GM19035 (cell line): ENCODE data around the gene IGSF1.

Source experiments
- ATAC-seq: cut with Tn5 transposase; IDR thresholded peaks from one replicate; pipeline ENCODE4 v1.9.1; 2021; ENCODE audit not compliant: unreplicated experiment

Gene IGSF1, protein sequence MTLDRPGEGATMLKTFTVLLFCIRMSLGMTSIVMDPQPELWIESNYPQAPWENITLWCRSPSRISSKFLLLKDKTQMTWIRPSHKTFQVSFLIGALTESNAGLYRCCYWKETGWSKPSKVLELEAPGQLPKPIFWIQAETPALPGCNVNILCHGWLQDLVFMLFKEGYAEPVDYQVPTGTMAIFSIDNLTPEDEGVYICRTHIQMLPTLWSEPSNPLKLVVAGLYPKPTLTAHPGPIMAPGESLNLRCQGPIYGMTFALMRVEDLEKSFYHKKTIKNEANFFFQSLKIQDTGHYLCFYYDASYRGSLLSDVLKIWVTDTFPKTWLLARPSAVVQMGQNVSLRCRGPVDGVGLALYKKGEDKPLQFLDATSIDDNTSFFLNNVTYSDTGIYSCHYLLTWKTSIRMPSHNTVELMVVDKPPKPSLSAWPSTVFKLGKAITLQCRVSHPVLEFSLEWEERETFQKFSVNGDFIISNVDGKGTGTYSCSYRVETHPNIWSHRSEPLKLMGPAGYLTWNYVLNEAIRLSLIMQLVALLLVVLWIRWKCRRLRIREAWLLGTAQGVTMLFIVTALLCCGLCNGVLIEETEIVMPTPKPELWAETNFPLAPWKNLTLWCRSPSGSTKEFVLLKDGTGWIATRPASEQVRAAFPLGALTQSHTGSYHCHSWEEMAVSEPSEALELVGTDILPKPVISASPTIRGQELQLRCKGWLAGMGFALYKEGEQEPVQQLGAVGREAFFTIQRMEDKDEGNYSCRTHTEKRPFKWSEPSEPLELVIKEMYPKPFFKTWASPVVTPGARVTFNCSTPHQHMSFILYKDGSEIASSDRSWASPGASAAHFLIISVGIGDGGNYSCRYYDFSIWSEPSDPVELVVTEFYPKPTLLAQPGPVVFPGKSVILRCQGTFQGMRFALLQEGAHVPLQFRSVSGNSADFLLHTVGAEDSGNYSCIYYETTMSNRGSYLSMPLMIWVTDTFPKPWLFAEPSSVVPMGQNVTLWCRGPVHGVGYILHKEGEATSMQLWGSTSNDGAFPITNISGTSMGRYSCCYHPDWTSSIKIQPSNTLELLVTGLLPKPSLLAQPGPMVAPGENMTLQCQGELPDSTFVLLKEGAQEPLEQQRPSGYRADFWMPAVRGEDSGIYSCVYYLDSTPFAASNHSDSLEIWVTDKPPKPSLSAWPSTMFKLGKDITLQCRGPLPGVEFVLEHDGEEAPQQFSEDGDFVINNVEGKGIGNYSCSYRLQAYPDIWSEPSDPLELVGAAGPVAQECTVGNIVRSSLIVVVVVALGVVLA (N-terminal part only)

DNA sequence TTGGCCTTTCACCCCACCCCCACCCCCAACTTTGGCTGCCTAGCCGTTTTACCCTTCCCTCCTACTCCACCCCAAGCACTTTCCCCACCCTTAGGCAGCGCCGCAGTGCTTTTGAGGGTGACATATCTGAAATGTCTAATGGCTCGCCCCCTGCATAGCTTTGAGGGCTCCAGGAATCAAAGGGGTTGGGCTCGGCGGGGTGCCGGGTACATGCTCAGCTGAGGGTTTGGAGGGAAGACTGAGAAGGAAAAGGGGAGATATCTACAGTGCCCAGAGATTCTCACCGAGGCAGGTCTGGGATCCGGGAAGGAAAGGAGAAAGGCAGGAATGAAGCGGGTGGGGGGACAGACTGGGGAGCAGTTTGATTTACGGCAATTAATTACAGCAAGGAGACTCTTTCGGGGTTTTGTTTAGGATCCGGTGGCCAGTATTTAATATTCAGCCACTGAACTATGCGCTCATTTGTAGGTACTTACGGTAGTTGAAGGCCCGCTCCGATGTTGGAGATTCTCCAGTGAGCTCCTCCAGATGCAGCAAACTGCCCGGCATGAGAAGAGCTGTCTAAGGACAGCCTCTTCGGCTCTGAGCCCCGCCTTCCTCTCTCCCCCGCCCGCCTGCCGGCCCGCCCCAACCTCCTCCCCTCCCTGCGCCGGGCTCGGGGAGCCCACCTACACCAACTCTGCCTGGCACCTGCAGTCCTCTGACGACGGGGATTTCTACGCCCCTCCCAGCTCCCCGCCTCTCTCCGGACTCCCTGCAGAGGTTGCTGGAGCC lies at the start of gene IGSF1:
Gene IGSF1 (minus strand): TSS at position 569 of the 774 bp plus-strand sequence. CDS start 2,632 bp downstream, outside the sequence.
- ATAC-seq, result no peak

- no peak for ATAC-seq
Observed at GRCh38 chrX:131332331-131332730, 43.2 kb upstream of the IGSF1 start.

DNA sequence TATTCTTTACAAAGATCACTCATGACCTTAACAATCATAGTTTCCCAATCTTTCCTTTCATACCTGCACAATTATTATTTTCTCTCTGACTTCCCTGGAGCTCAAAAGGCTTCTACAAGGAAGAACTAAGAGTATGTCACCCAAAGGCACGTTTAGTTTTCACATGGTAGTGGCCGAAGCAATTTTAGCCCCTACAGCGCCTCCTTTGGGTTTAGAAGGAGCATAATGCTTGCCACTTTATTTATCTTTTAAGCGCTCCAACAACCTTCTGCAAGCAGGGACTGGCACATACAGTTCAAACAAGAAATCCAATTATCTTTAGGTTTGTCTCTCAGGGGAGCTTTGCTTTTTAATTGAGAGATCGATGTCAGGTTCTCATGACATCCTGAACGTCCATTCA lies 42.0 kb upstream of the IGSF1 start:
- ATAC-seq, result no peak

- ATAC-seq, result no peak
Observed at GRCh38 chrX:131330735-131331134, 41.6 kb upstream of the IGSF1 start.

GRCh38 chrX:131322651-131323050 lies 33.5 kb upstream of the IGSF1 start:
- ATAC-seq, result no peak

DNA sequence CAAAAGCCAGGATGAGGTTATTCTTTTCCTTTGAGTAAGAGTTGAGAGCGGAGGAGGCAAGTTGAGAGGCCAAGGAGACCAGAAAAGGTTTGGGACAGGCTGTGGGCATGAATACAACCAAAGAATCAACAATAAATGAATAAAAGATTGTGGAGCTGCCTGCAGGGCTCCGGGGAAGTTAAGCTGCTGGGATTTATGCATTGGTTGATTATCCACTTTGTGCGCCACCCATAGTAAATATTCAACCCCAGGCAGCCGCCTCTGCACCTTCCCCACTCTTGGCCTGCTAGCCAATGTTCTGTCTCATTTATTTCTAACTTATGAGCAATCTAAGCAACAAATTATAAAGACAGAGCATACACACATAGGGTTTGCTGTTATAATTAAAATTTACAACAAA lies 28.2 kb upstream of the IGSF1 start:
- no peak for ATAC-seq

DNA sequence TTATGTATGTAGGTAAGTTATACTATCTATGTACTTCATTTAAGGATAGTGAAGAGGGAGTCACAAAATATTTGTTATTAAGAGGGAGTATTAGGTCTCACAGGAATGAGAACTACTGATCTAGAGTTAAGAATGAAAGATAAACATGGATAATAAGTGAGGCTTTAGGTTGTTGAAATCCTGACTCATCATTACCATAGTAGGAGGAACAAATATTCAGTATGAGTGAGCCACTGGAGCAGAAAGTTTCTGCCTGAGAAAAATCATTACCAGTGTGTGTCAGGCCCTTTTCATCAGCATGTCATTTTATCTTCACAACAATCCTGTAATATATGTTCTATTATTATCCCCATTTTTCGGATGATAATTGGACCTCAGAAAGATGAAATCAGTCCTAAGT lies 27.2 kb upstream of the IGSF1 start:
- ATAC-seq, result no peak

DNA sequence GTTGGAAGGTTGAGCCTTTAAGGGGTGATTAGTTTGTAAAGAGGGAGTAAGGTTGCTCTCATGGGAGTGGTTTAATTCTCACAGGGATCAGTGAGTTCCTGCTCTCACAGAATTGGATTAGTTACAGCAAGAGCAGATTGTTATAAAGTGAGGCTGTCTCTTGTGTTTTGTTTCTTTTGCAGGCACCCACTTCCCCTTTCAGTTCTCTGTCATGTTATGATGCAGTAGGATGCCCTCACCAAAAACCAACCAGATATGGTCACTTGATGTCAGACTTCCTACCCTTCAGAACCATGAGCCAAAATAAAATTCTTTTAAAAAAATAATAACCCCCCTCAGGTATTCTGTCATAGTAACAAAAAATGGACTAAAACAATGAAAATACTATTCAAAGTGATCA lies 19.9 kb upstream of the IGSF1 start:
- ATAC-seq, result no peak

- ATAC-seq, result no peak
Observed at GRCh38 chrX:131306601-131307000, 17.5 kb upstream of the IGSF1 start.

GRCh38 chrX:131305926-131306325 lies 16.8 kb upstream of the IGSF1 start:
- ATAC-seq, result no peak

- ATAC-seq, result no peak
Observed at GRCh38 chrX:131302701-131303100, 13.6 kb upstream of the IGSF1 start.

DNA sequence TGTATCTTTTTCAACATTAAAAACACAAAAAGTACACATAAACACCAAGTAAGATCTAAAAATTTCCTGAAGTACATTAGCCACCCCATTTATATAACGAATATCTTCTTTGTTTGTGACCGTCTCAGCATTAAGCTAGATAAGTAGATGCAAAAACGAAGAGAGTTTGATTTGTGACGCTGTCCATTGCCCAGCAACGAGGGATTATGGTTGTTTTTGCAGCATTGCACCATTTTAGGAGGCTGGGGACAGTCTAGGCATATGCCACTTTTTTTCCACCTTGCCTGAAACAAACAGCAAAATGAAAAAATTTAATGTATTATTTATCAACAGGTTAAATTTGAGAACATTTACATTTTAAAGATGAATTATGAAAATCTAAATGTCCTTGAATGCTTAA lies 12.0 kb upstream of the IGSF1 start:
- ATAC-seq, result no peak

DNA sequence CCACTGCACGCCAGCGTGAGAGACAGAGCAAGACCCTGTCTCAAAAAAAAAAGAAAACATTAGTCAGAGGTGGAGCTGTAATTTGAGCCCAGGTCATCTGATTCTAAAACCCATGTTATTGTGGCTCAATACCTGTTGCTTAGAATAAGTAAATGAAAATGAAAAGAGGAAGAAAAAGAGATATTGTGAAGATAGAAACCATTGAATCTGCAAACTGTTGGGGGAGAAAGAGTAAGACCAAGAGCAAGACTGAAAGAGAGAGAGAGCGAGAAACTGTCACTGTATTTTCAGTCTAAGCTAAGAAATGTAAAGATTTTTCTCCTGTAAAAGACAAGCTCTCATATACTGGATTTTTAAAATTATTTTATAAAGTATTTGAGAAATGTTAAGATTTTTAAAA lies 9.7 kb upstream of the IGSF1 start:
- ATAC-seq, result no peak

DNA sequence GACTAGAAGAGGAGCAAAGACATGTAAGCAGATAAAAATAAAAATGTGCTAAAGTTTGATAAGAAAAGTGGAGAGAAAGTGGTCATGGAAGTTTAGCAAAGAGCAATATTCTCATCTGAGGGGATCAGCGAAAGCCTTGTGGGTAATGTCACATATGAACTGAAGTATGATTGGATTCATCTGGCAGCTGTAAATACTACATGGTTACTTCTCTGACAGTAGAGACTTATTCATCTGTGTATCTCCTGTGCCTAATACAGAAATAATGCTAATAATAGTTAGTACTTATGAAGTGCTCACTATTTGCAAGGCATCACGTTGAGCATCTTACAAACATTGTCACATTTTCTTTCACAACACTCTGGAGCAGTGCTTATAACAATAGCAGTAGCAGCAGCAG lies 8.9 kb upstream of the IGSF1 start:
- ATAC-seq, result no peak

GRCh38 chrX:131289527-131289926 lies 421 bp upstream of the IGSF1 start:
- no peak for ATAC-seq

DNA sequence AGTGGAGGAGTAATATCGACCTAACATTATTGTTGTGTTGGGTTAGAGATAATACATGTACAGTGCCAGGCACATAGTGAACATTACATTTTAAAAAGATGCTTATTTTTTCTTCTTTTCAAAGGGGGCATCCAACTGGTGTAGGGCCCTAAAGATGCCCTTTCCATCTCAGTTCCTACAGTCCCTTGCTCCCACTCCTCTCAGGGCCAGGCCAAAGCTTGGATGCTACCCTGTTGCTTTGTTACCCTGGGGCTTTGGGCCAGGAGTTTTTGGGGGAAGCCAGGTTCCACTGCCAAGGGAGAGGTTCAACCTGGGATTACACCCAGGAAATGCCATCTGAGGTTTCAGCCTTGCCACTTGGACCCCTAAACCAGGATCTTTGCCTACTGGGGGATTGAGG lies 918 bp downstream of the IGSF1 start:
- no peak for ATAC-seq

DNA sequence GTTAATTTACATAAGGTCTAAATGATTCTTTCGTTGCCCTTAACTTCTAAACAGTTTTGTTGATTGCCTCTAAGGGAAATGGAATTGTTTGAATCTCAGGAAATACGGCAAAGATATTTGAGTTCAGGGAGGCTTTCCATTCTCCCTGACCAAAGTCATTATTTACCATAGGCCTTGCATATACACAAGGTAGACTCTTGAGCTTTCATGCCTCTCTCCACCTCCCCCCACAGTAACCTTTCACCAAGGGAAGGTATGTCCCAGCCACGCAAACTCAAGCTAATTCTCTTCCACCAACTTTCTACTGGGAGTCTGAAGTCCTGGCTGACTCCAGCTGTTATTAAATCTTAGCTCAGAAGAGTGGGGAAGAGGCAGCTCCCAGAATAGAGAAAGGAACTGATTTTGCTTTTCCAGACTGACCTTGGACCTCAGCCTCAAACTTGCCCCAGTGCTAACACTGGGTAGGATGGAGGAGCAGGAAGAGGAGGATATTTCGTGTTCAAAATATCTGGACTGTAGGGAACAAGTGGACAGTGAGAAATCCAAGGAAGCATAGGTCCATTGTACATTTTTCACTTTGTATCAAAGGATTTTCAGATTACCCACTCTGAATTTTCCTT lies 1.4 kb downstream of the IGSF1 start:
- ATAC-seq, result no peak

- ATAC-seq, result no peak
Observed at GRCh38 chrX:131279617-131280016, 9.5 kb downstream of the IGSF1 start.

DNA sequence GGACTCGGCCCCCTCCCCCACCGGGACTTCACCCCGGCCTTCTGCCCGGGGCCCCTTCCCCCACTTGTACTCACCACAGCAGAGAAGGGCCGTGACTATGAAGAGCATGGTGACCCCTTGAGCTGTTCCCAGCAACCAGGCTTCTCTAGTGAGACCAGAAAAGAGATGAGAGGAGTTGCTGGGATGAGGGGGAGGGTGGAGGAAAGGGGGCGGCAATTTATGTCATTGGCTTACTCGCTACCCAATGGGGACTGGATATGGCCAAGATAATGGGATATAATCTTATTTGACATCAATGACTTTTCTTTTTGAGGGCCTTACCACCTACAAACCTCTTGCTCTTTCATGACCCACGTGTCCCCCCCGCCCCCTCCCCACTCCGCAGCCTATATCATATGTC lies 9.9 kb downstream of the IGSF1 start:
- no peak for ATAC-seq

DNA sequence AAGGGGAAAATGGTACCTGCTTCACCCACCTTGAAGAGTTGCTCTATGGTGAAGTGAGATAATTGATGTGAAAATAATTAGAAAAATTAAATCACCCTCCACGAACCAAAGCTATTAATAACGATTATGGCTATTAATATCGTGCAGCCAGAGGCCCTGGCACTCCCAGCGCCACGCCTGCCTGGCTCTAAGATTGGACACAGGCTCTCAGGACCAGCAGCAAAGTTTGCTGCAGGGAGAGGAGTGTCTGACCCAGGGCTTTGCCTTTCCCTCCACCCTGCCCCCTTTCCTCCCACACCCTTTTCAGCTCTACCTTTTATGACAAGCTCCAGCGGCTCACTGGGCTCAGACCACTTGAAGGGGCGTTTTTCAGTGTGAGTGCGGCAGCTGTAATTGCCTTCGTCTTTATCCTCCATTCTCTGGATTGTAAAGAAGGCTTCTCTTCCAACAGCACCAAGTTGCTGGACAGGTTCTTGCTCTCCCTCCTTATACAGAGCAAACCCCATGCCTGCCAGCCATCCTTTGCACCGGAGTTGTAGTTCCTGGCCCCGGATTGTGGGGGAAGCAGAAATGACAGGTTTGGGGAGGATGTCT lies 11.5 kb downstream of the IGSF1 start:
- ATAC-seq, result no peak
